NCI-H1930 (cell line): ENCODE results near the gene PLXDC2.

Experiments
- DNase-seq, 2 experiments: peaks; one replicate each; lab custom pipeline; 2025; lab: John Stamatoyannopoulos, UW

PLXDC2 gene

DNA sequence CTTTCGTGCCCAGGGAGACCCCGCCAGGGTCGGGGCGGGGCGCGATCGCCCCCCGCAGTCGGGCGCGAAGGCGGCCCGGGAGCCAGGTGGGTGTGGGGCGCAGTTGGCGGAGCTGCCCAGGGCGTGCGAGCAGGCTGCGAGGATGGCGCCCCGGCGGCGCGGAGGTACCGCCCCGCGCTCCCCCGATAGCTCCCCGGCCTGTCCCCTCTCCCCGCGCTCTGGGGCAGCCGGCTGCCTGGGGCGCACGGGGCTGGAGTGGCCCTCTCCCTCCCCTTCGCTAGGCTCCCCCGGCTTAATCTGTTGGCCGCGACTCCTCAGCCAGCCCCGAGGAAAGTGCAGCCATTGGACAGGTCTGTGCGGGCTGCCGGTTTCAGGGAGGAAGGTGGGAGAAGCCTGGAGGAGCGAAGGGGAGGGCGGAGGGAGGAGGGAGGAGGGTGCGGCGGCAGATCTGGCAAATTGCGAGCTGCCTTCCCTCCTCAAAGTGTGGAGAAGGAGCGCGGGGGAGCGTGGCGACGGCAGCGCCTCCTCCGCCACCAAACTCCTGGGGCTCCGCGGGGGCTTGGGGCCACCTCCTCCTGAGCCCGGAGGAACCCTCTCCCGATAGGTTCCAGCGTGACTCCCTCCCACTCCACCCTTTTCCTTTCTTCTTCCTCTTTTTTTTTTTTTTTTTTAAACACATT lies 361 bp upstream of the PLXDC2 start:
- DNase-seq, result no peak

DNA sequence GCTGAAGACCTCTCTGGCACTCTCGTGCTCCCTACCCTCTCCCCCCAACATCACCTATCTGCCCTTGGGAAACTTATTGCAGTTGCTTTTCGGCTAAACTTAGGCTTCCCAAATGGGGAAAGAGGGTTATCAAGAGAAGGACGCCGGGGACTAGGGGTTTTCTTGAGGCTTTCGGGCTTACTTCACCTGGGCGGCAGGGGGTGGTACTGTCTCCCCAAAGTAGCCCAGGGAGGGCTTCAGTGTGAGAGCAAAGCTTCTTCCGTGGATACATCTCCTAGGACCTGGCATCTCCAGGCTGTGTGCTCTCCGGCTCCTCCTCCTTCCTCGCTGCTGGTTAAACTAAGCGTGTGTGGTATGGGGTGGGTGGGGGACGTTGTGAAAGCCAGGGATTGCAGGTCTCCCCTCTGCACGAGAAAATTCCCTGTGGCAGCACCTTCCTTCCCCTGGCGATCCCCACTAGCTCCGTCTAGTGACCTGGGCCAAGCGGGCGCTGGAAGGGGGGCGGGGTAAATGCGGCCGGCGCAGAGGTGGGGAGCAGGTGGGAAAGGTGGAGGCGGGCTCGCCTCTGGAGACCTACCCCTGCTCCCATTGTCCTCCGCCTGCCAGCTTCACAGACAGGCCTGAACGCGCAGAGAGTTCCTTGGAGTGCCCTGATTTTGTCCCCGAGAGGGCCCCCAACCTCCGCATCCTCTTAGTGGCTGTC lies 1.1 kb downstream of the PLXDC2 start:
- no peak for DNase-seq

DNA sequence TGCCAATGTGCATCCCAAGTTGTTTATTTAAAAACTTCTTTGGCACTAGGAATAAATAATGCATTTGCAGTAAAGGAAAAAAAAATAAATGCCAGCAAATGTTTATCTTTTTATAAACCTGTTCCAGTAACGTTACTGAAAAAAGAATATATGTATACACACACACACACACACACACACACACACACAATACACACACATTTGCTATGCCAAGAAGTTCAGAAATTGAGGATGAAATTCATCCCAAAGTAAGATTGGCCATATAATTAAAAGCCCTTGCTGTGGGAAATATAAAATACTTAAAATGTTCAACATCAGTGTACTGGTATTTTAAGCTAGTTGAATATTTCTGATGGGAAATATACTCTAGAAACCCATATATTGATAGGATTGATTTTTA lies 2.6 kb downstream of the PLXDC2 start:
- no peak for DNase-seq

DNA sequence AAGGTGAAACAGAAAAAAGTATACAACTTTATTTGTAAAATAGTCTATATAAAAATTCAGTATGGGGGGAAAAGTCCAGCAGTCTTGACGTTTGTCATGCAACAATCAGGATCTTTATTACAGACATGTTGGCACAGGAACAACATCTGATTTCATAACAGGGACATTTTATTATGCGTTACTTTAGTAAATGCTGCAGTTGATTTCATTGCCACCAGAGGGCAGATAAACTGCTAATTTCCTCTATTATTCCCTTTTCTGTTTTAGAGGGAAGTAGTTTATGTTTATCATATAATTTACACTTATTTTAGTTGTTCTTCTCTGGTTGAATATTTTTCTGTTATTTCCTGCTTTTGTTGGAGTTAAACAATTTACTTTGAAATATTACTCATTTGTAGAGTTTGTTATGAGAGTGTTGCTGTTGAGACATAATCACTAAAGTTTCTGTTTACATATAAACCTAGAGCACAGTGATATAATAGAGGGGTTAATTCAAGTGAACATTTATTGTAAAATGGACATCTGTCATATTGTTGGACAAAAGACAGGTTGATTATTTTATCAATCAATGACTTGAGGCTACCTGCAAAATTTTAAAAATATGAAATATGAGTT lies 3.3 kb downstream of the PLXDC2 start:
- no peak for DNase-seq

DNA sequence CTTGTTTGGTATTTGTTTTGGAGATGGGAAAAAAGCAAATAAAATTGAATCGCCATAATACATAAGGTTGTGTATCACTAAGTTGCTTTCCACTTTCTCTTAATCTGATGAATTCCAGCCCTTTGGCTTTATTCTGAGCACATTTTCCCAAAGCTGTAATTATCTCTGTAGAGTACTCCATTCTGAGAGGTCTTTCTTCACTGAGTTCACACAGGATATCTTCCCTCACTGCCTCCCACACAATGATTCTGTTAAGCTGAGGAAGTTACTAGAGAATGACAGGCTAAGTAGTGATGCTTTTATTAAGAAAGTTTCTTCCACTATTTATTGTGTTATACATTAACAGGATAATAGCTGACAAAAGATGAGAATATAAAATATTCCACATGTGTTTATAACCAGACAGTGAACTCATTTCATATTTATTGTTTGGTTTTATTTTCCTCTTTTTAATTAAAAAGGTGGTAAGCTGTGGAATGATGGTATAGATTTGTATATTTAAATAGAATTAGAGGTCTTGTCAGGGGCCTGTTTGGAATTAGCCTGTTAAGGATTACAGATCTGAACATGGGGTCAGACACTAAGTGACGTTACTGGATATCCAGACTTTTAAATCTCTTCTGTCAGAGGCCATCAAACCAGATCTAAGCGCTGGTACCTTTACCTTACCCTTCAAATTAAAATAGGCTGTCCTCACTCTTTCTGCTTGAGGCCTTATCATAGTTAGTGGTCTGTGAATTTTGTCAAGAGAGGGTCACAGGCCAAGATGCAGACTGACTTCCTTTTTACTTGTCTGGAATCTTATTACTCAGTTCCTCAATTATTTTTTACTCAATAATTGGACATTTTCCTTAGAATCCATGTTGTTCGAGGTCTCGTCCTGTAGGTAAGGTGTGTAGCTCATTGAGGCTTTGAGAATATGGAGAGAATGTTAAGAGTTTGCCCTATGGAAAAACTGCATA lies 8.4 kb downstream of the PLXDC2 start:
- no peak for DNase-seq

DNA sequence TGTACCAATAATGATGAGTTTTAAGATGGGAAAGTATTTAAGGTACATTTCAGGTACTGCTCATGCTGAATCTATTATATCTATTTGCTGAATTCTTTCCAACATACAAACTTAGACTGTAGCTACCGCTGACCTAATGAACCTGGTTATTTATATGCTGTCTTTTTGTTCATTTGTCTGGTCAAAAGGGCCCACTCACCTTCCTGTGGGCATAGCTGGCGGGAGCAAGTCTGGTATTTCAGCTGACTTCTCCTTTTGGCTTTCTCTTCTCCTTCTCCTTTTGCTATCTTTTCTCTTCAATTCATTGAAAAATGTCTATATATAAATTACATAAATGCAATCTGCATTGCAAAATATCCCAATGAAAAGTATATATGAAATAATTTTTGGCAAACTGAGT lies 9.5 kb downstream of the PLXDC2 start:
- DNase-seq, result no peak

DNA sequence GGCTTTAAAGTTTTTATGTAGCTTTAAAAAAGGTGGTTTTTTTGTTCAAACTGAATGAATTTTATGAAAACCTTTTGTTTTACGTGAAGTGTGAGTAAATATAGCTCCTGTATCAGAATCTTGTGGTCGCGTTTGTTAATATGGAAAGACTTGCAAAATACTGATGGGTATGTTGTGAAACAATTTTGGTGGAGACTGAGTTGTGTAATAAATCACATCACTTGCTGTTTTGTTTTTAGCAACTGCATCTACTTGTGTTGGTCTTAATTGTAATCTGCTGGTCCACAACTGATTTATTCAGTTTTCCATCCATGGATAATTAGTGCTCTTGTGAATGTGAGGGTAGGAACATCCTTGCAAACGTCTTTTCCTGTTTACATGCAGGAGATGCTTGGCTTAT lies 10.5 kb downstream of the PLXDC2 start:
- no peak for DNase-seq

DNA sequence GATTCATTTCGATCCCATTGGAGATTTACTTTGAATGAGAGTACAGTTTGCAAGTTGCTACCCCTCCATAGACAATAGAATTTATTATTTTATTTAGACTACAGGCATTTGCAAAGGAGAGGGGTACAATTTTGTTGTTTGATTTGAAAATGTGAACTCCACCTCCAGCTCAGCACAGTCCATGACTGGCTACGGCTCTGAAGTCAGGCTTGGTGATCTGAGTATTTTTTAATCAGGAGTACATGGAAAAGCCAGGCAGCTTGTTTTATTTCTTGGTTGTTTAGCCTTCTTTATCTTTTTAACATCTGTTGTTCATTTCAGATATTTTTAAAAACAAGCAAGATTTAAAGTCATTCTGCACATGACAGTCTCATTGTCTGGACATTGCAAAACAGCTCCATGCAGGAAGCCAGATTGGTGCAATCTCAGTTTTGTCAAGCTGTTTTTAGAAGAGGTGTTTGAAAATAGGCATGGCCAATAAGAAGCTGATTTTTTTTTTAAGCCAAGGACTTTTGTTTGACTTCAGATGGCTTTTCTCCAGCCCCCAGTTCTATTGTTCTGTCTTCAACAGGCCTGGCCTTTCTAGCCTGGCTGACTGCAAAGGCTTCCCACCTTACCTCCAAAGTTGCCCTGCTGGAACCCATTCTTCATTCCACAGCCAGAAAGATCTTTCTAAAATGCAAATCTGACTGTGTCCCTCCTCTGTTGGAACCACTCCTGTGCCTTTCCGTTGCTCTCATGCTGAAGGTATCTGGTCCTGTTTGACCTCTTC lies 12.2 kb downstream of the PLXDC2 start:
- DNase-seq, result no peak

DNA sequence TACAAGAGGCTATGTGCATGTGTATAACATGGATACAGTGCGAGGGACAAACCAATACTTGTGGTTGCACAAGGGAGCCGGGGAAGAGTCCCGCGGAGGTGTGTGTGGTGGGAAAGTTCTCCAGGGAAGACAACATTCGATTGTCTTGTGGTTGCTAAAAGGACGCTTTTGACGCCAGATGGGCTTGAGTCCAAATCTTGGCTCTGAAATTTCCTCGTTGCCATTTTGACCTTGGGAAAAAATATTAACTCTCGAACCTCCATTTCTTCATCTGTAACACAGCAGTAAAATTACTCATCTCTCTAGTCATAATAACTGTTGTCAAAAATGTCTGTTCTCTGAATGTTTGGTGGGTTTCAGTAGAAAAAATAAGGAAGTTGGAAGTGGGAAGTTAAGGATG lies 16.5 kb downstream of the PLXDC2 start:
- no peak for DNase-seq

DNA sequence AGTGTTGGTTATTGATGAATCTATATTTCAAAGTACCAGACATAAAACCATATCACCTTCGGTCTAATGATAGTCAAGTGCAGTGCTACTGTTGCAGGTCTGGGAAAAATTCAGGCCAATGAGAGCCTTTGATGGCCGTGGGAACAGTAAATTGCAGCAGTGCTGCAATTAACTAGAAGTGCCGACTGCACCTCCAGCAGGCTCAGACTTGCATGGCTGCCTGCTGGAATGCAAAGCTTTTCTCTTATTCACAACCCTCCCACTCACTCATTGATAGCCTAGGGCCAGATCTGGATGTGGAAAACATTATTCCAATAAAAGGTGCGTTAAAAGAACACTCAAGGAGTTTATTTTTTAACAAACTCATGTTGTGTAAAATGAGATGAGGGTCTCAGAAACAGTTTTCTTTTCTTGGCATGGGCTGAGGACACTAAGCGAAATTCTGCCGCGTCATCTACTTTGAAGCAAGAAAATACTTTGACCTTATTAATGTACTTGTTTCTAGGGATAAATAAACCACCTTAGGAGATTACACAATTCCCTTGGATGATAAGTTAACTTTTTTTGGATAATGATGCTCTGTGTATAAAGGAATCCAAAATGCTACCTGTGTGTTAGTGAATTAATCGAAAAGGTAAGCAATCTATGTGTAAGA lies 17.1 kb downstream of the PLXDC2 start:
- DNase-seq, result no peak

DNA sequence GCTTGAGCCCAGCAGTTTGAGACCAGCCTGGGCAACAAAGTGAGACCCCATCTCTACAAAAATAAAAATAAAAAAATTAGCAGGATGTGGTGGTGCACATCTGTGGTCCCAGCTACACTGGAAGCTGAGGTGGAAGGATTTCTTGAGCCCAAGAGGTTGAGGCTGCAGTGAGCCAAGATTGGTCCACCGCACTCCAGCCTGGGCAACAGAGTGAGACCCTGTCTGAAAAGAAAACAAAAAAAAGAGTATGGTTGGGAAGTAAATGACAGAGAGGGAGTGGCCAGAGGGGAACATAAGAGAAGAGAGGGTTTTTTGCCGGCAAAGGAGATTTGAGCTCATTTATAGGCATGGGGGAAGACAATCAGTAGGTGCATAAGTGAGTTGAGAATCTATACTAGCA lies 19.7 kb downstream of the PLXDC2 start:
- DNase-seq, result no peak

DNA sequence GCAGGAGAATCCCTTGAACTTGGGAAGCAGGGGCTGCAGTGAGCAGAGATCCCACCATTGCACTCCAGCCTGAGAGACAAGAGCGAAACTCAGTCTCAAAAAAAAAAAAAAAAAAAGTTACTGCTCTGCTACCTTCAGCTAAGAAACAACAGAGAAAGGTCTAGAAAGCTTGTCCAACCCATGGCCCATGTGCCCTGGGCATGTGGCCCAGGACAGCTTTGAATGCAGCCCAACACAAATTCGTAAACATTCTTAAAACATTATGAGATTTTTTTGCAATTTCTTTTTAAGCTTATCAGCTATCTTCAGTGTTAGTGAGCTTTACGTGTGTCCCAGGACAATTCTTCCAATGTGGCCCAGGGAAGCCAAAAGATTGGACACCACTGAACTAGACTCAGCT lies 22.9 kb downstream of the PLXDC2 start:
- no peak for DNase-seq

DNA sequence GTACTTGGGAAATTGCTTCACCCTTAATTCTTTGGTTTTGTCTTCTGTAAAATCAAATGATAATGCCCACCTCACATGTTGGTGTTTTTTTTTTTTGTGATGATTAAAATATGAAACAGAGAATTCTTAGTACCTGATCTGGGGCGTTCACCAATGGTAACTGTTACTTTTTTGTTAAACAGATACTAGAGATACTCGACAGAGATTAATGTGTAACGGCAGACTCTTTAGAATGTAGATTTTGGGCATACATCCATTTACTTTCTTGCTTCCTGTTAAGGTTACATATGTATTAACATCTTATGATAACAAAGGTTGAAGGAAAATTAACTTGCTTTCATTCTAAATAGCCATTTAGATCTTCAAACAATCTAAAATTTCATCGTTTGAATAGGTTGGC lies 23.3 kb downstream of the PLXDC2 start:
- no peak for DNase-seq

DNA sequence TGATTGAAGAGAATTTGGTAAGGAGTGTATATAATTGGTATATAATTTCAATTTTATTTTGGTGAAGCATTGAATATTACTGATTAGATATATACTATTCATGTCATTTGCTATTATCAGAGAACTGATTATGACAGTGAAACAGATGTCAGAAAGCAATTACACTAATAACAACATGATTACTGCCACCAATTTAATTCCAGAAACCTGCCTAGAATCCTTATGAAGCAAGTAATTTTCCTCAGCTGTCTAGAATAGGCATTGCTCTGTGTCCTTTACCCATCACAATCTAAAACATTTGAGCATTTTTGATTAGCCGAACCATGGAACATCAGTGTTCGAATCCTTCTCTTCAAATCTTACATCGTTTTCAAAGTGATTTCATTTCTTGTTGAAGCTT lies 24.5 kb downstream of the PLXDC2 start:
- DNase-seq, result no peak

DNA sequence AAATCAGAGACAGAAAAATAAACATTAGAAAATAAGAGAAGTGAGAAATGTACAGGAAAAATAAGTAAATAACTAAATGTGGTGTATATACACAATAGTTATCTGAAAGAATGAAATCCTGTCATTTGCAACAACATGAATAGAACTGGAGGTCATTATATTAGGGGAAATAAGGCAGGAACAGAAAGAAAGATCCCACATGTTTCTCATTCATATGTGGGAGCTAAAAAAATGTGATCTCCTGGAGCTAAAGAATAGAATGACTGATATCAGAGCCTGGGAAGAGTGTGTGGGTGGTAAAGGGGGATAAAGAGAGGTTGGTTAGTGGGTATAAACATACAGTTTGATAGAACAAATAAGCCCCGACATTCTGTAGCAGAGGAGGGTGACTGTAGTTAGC lies 27.3 kb downstream of the PLXDC2 start:
- DNase-seq, result no peak

DNA sequence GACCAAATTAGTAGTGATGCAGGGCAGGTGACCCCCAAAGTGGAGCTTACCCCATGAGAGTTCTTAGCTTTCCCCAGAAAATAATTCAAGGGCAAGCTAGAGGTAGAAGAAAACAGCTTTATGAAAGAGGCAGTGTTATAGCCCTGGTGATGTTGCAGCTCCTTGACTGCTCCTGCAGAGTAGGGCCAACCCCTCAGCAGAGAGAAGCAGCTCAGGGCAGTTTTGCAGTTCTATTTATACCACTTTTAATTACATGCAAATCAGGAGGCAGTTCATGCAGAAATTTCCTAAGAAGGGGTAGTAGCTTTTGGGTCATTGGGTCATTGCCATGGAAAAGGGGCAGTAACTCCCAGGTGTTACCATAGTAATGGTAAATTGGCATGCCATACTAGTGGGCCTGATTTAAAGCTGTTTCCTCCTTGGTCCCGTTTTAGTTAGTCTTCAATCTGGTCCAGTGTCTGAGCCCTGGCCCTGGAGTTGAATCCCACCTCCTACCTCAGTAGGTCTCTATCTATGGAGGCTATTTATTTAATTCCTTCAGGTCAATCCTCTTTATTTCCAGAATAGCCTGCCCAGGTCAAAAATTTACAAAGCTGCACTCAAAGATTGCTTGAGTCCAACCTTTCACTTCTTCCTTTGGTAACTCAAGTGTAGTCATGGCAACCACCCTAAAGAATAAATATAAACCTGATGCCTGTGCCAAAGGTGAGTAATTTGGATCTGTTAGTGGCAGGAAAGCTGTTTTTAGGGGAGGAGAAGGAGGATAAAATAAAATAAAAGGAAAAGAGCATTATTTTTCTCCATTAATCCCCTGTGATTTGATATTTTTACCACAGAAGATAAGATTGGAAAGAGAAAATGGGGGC lies 29.5 kb downstream of the PLXDC2 start:
- no peak for DNase-seq

DNA sequence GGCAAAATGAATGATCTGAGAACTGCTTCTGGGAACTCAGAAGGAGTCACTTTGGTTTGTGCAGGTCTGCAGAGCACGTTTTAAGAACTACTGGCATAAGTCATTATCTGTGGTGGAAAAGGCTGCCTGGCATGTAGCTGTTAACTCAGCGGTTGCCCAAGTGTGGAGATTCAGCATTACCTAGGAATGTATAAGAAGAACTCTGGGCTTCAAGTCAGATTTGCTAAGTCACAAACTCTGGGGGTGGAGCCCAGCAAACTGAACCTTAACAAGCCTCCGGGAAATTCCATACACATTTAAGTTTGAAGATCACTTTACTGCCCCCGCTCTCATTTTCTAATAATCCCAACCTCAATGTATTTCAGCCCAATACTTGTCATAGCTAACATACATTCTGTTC lies 31.1 kb downstream of the PLXDC2 start:
- DNase-seq, result no peak

DNA sequence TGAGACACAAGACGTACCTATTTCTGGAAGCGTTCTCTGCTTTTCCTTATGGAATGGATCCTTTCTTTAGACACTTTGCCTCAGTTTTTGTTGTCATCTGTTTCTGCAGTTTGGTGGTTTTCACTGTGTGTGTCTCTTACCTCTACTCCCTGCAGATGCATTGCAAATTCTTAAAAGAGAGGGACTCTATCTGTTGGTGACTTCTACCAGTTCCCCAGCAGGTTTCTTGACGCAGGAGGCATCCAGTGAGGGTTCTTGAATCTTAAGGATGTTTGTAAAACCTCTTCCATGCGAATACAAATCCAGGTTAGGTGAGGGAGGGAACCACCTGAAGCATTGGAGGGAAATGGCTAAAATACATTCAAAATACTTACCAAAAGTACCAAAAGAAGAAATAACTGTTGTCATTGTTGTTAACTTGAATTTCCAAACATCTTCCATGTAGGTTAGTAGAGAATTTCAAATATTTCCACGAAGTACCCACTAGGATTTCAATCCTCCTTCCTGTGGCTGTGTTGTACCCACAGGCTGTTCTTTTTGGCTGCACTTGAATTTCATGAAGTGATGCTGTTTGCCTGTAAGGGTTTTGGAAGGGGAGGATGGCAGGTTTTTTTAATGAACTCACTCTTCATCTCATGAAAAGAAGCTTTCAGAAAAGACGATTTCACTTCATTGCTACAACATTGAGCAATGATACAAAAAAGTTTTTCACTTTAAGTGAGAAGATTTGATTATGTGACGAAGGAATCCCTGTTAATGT lies 32.2 kb downstream of the PLXDC2 start:
- no peak for DNase-seq

DNA sequence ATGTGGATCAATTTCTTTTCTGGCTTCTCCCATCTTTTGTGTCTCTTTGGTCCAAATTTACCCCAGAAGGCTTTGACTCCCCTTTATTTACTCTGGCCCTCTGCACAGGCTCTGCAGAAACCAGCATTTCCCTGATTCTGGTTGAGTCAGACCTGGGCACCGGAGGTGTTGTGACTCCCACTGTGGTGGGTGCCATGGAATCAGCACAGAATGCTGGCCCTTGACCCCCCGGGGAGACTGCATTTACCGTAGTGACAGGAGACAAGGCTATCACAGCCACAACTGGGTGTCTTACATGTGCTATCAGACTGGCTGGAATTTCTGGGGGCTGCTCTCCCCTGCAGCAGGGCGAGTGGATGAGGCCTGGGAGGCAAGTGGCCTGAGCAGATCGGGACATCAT lies 37.6 kb downstream of the PLXDC2 start:
- no peak for DNase-seq
